Panc1 (cell line): ENCODE measurements around the gene GAB4. TPM values are rescaled to one million over a fixed set of nuclear protein-coding genes. Genes with fewer than 3 reads are reported as not detected.

Source experiments
- ATAC-seq: fragments of 200-7000 bp; cut with Tn5 transposase; 2 replicates; pipeline ENCODE4 v1.9.1; 2020; ENCODE audit warnings: mild to moderate bottlenecking, moderate library complexity
- BruUV-seq: library from RNA; stranded (reverse); fragments of 400-500 nt; replicated peaks from 2 replicates; lab custom pipeline; 2021; lab: Mats Ljungman, UMichigan
- CTCF ChIA-PET: fragments of 300-600 bp; sonication (Branson Sonifier 250); formaldehyde crosslinking; loops from one replicate; lab custom pipeline; 2022; ENCODE audit warnings: antibody characterized with exemption; lab: Charles Lee
- POLR2A ChIA-PET: fragments of 300-600 bp; sonication (Branson Sonifier 250); formaldehyde crosslinking; loops from one replicate; lab custom pipeline; 2022; ENCODE audit warnings: antibody characterized with exemption; lab: Charles Lee
- DNase-seq: peaks from one replicate; pipeline ENCODE4 v3.0.0-alpha.2; 2010; ENCODE audit warnings: low read depth, low spot score
- H3K27ac ChIP-seq: 2 replicates; pipeline ENCODE4 v1.5.1; 2011; ENCODE audit warnings: mild to moderate bottlenecking, low read length, inconsistent platforms
- H3K27me3 ChIP-seq: fragments of 200-500 bp; sonication (Bioruptor generic); 2 replicates; pipeline ENCODE4 v1.6.0; 2014; ENCODE audit warnings: low read length, inconsistent platforms; ENCODE audit not compliant: control insufficient read depth, insufficient read depth
- H3K36me3 ChIP-seq: fragments of 200-500 bp; sonication (Bioruptor generic); 2 replicates; pipeline ENCODE4 v1.5.1; 2014; ENCODE audit warnings: inconsistent platforms, mild to moderate bottlenecking, low read length, moderate library complexity; ENCODE audit not compliant: control insufficient read depth, insufficient read depth
- H3K4me1 ChIP-seq: 2 replicates; pipeline ENCODE4 v1.5.1; 2011; ENCODE audit warnings: inconsistent platforms, mild to moderate bottlenecking, low read length, moderate library complexity; ENCODE audit not compliant: control insufficient read depth, insufficient read depth
- H3K4me3 ChIP-seq, 2 experiments: 2 replicates each; pipeline ENCODE4 v1.5.1; 2011 to 2012; ENCODE audit warnings: low read depth in 2 of 2, low read length in 2 of 2, mild to moderate bottlenecking in 2 of 2, inconsistent platforms in 1 of 2, moderate library complexity in 1 of 2
- H3K9me3 ChIP-seq: fragments of 200-500 bp; sonication (Bioruptor generic); 2 replicates; pipeline ENCODE4 v1.5.1; 2014; ENCODE audit warnings: low read depth, mild to moderate bottlenecking, inconsistent platforms, low read length, moderate library complexity; ENCODE audit not compliant: control insufficient read depth, insufficient read depth
- POLR2AphosphoS5 ChIP-seq: IDR thresholded peaks from 2 replicates; pipeline ENCODE4 v1.6.1; 2012; ENCODE audit warnings: mild to moderate bottlenecking, low read depth, low read length, moderate library complexity
- SIN3A ChIP-seq: IDR thresholded peaks from 2 replicates; pipeline ENCODE4 v1.6.1; 2012; ENCODE audit warnings: low read depth, mild to moderate bottlenecking, low read length, moderate library complexity, borderline replicate concordance; ENCODE audit not compliant: insufficient read depth
- TCF7L2 ChIP-seq: IDR thresholded peaks from 2 replicates; pipeline ENCODE4 v1.6.1; 2011; ENCODE audit warnings: mild to moderate bottlenecking, low read depth, low read length, inconsistent platforms
- in situ Hi-C: cut with HindIII; loops from 2 replicates; pipeline ENCODE4 v1.10.0; 2016; ENCODE audit warnings: low sequenced_read_pairs, low pct_unique_long_range_greater_than_20kb
- intact Hi-C: fragments of 100-400 bp; cut with micrococcal nuclease; formaldehyde crosslinking; loops from one replicate; pipeline ENCODE4 v1.10.0; 2022; ENCODE audit not compliant: unreplicated experiment
- total RNA-seq: library from RNA; stranded (reverse); gene quantifications from one replicate; pipeline ENCODE4 v1.2.1, GENCODE V29; 2021; ENCODE audit not compliant: unreplicated experiment
- TF ChIP-seq, protein P1 (sequence below): fragments of 450-650 bp; IDR thresholded peaks from 2 replicates; pipeline ENCODE4 v1.5.1; 2017; ENCODE audit warnings: mild to moderate bottlenecking
- TF ChIP-seq, protein P2 (sequence below), 2 experiments: IDR thresholded peaks; 2 replicates each; pipeline ENCODE4 v1.6.1; 2011 to 2012; ENCODE audit warnings: low read depth in 2 of 2, control low read depth in 1 of 2, low read length in 1 of 2, mild to moderate bottlenecking in 1 of 2, moderate library complexity in 1 of 2; ENCODE audit not compliant: insufficient read depth in 1 of 2

The GAB4 gene
- total RNA-seq, 1 experiment from 2014 or later = not detected

DNA sequence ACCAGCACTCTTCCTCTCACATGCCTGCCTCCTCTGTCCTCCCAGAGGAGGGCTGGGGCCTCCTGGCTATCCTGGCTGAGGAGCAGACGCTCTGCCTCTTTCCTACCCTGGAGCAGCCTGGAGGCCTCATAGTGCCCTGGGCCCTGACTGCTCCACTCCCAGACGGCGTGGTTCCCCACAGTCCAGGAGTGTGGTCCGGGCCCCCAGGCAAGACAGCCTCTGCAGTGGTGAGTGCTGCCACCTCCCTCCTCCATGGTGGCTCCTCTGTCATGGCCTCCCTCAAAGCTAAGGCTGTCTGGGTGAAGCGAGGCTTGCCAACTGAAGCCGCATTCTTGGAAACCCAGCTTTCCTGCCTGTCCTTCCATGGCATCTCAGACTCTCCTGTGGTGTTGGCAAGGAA lies 19.8 kb downstream of the GAB4 start:
- H3K36me3 ChIP-seq = no peaks in the 10 kb centered on the region
- H3K27ac ChIP-seq = no peak overlapping the region
- H3K9me3 ChIP-seq = 0 out of 2 replicates have a peak, but pooled peaks cover 3% of the 10 kb centered on the region
- no TSS peak for BruUV-seq
- CTCF ChIA-PET = no interaction called here
- no peak for TF ChIP-seq TCF7L2
- no peak for TF ChIP-seq SIN3A
- TF ChIP-seq, protein P1, sequence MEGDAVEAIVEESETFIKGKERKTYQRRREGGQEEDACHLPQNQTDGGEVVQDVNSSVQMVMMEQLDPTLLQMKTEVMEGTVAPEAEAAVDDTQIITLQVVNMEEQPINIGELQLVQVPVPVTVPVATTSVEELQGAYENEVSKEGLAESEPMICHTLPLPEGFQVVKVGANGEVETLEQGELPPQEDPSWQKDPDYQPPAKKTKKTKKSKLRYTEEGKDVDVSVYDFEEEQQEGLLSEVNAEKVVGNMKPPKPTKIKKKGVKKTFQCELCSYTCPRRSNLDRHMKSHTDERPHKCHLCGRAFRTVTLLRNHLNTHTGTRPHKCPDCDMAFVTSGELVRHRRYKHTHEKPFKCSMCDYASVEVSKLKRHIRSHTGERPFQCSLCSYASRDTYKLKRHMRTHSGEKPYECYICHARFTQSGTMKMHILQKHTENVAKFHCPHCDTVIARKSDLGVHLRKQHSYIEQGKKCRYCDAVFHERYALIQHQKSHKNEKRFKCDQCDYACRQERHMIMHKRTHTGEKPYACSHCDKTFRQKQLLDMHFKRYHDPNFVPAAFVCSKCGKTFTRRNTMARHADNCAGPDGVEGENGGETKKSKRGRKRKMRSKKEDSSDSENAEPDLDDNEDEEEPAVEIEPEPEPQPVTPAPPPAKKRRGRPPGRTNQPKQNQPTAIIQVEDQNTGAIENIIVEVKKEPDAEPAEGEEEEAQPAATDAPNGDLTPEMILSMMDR = no peak
- no peak for TF ChIP-seq POLR2AphosphoS5
- TF ChIP-seq, protein P2, sequence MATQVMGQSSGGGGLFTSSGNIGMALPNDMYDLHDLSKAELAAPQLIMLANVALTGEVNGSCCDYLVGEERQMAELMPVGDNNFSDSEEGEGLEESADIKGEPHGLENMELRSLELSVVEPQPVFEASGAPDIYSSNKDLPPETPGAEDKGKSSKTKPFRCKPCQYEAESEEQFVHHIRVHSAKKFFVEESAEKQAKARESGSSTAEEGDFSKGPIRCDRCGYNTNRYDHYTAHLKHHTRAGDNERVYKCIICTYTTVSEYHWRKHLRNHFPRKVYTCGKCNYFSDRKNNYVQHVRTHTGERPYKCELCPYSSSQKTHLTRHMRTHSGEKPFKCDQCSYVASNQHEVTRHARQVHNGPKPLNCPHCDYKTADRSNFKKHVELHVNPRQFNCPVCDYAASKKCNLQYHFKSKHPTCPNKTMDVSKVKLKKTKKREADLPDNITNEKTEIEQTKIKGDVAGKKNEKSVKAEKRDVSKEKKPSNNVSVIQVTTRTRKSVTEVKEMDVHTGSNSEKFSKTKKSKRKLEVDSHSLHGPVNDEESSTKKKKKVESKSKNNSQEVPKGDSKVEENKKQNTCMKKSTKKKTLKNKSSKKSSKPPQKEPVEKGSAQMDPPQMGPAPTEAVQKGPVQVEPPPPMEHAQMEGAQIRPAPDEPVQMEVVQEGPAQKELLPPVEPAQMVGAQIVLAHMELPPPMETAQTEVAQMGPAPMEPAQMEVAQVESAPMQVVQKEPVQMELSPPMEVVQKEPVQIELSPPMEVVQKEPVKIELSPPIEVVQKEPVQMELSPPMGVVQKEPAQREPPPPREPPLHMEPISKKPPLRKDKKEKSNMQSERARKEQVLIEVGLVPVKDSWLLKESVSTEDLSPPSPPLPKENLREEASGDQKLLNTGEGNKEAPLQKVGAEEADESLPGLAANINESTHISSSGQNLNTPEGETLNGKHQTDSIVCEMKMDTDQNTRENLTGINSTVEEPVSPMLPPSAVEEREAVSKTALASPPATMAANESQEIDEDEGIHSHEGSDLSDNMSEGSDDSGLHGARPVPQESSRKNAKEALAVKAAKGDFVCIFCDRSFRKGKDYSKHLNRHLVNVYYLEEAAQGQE (IDR thresholded peaks at IDR 0.05; ENCODE audit: insufficient read depth in 1 of 2, low read depth in 2 of 2, low read length in 1 of 2) = no peak
- no peak for ATAC-seq
- no peak overlapping the region for H3K4me3 ChIP-seq
- DNase-seq = no peak
- H3K4me1 ChIP-seq = no peaks in the 10 kb centered on the region
- POLR2A ChIA-PET = no interaction called here
- no peaks in the 10 kb centered on the region for H3K27me3 ChIP-seq
- in situ Hi-C loops (no loop called here), intact Hi-C loops (no loop called here)

DNA sequence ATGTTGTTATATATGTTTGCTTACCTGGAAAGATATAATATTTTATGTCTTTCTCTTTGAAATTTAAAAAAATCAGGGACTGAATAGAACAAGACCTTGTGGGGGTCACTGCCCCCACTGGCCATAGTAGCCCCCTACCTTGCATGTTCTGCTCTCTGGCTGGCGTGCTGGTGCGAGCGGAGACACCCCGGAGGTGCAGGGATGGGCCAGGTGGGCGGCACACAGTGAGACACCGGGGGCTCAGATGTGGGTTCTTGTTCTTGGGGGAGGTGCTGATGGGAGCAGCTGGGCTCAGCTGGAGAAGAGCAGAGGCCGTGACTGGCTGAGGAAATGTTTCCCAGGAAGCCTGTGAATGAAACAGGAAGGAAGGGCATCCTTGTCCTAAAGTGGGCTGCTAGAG lies 20.2 kb downstream of the GAB4 start:
- no peak for TF ChIP-seq SIN3A
- TF ChIP-seq, protein P2 (IDR thresholded peaks at IDR 0.05; ENCODE audit: insufficient read depth in 1 of 2, low read depth in 2 of 2, low read length in 1 of 2) = no peak
- TF ChIP-seq, protein P1 = no peak
- TF ChIP-seq POLR2AphosphoS5 = no peak
- no peak for TF ChIP-seq TCF7L2
- ChIA-PET POLR2A (no interaction called here), CTCF (no interaction called here)
- ATAC-seq = no peak
- H3K4me3 ChIP-seq = no peak overlapping the region
- no peaks in the 10 kb centered on the region for H3K36me3 ChIP-seq
- H3K4me1 ChIP-seq = no peaks in the 10 kb centered on the region
- BruUV-seq = no TSS peak
- intact Hi-C loops (no loop called here), in situ Hi-C loops (no loop called here)
- H3K27ac ChIP-seq = no peak overlapping the region
- H3K9me3 ChIP-seq = 0 out of 2 replicates have a peak, but pooled peaks cover 3% of the 10 kb centered on the region
- DNase-seq = no peak
- H3K27me3 ChIP-seq = no peaks in the 10 kb centered on the region
